Stimulated activated naive B cell treated with anti-CD40 and anti-IgM and Interleukin-4, amounts not matched to agents 10 μg/mL and 1 μg/mL and 100 μg/mL, for 72 hours (primary cell): ENCODE results near the gene RAMP3.

ENCODE experiments used
- ATAC-seq, 2 donors: fragments of 150-1000 bp; cut with Tn5 transposase; replicated peaks; 2 replicates each; pipeline ENCODE4 v1.10.0; 2021; ENCODE audit warnings: moderate library complexity in 1 of 2
- DNase-seq: peaks from one replicate; pipeline ENCODE4 v3.0.0; 2021
- H3K27ac Mint-ChIP-seq: one replicate; pipeline ENCODE4 v1.8.0; 2022; ENCODE audit warnings: mild to moderate bottlenecking, mixed read lengths
- H3K27me3 Mint-ChIP-seq, 2 donors: one replicate each; pipeline ENCODE4 v1.8.0; 2022; ENCODE audit warnings: mixed read lengths in 2 of 2
- H3K36me3 Mint-ChIP-seq, 2 donors: one replicate each; pipeline ENCODE4 v1.8.0; 2022; ENCODE audit warnings: mixed read lengths in 2 of 2, mild to moderate bottlenecking in 1 of 2
- H3K4me1 Mint-ChIP-seq, 2 donors: one replicate each; pipeline ENCODE4 v1.8.0; 2022; ENCODE audit warnings: mixed read lengths in 2 of 2, mild to moderate bottlenecking in 1 of 2
- H3K4me3 Mint-ChIP-seq, 2 donors: one replicate each; pipeline ENCODE4 v1.8.0; 2022; ENCODE audit warnings: mild to moderate bottlenecking in 2 of 2, mixed read lengths in 2 of 2, moderate library complexity in 1 of 2
- H3K9me3 Mint-ChIP-seq, 2 donors: one replicate each; pipeline ENCODE4 v1.8.0; 2022; ENCODE audit warnings: mixed read lengths in 2 of 2, mild to moderate bottlenecking in 1 of 2

The RAMP3 gene

DNA sequence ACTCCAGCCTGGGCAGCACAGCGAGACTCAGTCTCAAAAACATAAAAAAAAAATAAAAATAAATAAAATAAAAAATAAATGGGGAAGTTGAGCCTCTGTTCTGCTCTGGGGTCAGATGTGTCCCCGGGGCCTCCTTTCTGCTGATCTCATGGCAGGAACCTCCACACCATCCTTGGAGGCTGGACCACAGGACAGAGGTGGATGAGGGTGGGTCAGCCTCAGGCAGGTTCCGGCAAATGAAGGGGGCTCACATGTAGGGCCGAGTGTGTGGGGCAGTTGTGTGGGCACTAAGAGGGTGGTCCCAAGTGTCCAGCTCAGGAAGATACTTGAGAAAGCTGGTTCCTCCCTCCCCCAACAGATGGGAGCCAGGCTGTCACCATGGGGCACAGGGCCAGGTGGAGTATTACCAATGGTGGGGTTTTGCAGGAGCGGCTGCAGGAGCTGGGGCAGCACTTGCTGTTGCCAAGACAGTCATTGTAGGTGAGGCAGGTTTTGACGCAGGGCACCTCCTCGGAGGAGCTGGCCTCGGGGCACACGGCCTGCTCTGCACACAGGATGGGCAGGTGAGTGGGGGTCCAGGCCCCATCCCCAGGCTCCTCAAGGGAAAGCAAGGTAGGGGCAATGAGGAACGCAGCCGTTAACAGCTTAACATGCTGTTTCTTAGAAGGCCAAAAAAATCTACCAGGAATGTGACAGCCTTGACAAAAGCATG, 32.2 kb upstream of the RAMP3 start:
- Mint-ChIP-seq H3K36me3 (no peaks in the 10 kb centered on the region), H3K4me1 (peaks cover 9 to 15% of the 10 kb centered on the region in 2 donors), H3K27ac (peak overlapping the region; percentile 72), H3K27me3 (no peaks in the 10 kb centered on the region), H3K4me3 (no peak overlapping the region), H3K9me3 (no peaks in the 10 kb centered on the region)
- DNase-seq (no peak), ATAC-seq (no peak)

DNA sequence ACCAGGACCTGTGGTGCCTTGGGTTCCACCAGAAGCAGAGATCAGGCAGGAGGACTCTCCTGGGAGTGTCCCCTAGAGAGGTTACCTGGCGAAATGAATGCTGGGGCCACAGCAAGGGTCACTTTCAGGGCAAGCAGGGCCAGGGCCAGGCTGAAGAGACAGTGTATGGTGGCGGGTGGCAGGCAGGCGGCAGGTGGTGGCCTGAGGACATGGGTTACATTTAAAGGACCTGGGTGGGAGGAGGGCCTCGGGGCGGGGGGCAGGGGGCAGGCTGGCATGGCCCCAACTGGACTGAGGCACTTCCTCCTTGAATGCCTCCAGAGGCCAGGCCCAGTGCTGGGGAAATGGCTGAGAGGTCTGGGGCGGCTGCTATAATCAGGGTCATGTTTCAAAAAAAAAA, 31.4 kb upstream of the RAMP3 start:
- Mint-ChIP-seq H3K4me3 (no peak overlapping the region), H3K27ac (no peak overlapping the region), H3K9me3 (no peaks in the 10 kb centered on the region), H3K36me3 (no peaks in the 10 kb centered on the region), H3K27me3 (no peaks in the 10 kb centered on the region), H3K4me1 (peaks cover 9 to 15% of the 10 kb centered on the region in 2 donors)
- no peak for DNase-seq
- no peak for ATAC-seq

DNA sequence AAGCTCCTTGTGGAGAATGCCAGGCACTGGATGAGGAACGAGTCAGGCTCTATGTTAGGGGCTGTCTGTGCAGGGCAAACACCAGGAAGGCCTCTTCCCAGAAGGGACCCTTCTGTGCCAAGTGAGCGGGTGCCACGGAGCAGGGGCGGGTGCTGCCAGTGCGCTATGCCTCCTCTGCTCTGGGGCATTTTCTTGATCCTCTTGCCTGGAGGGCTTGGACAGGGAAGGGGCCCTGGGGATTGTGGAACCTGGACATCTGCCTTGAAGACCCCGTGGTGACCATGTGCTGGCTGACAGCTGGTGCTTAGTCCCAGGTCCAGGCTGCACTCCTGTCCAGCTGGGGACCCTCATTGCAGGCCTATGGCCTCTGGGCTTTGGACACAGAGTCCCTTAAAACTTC, 30.7 kb upstream of the RAMP3 start:
- ATAC-seq, result no peak
- Mint-ChIP-seq H3K4me1 (peaks cover 9 to 15% of the 10 kb centered on the region in 2 donors), H3K27ac (no peak overlapping the region), H3K9me3 (no peaks in the 10 kb centered on the region), H3K27me3 (peaks cover 0 to under 1% of the 10 kb centered on the region in 2 donors), H3K36me3 (no peaks in the 10 kb centered on the region), H3K4me3 (no peak overlapping the region)
- no peak for DNase-seq

DNA sequence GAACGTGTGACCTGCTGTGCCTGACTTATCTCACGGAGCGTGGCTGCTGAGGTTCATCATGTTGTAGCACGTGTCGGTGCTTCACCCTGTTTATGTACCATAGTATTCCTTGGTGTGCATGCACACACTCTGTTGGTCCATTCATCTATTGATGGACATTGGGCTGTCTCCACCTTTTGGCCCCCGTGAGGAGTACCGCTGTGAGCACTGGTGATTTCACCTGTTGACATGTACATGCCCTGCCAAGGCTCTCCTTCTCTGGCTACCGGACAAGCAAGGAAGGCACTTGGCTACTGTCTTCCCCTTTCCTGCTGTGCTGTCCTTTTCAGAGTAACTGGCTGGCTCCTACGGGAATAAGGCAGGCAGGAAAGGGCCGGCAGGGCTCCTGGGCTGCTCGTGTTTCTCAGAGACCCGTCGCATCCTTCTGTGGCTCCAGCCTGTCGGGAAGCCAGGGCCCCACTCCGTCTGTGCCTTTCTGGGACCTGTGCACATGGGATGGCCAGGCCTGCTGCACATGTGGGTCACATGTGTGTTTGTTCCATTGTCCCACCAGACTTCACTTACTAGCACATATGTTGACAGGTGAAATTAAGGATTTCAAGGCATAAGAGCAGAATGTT, 28.3 kb upstream of the RAMP3 start:
- H3K27me3 Mint-ChIP-seq, result peaks cover 4 to 10% of the 10 kb centered on the region in 2 donors
- no peak overlapping the region for H3K4me3 Mint-ChIP-seq
- peaks cover 2 to 5% of the 10 kb centered on the region in 2 donors for H3K4me1 Mint-ChIP-seq
- no peaks in the 10 kb centered on the region for H3K36me3 Mint-ChIP-seq
- no peaks in the 10 kb centered on the region for H3K9me3 Mint-ChIP-seq
- DNase-seq (no peak), ATAC-seq (no peak)
- H3K27ac Mint-ChIP-seq, result no peak overlapping the region

GRCh38 chr7:45129906-45130305, 27.7 kb upstream of the RAMP3 start:
- no peak for ATAC-seq

GRCh38 chr7:45130910-45131309, 26.7 kb upstream of the RAMP3 start:
- no peak overlapping the region for H3K4me3 Mint-ChIP-seq

More at GRCh38 chr7:45129906-45130305, 27.7 kb upstream of the RAMP3 start:
- no peaks in the 10 kb centered on the region for H3K36me3 Mint-ChIP-seq
- no peak overlapping the region for H3K27ac Mint-ChIP-seq
- H3K4me1 Mint-ChIP-seq, result peaks cover 2 to 5% of the 10 kb centered on the region in 2 donors
- DNase-seq, result no peak
- H3K27me3 Mint-ChIP-seq, result peaks cover 4 to 10% of the 10 kb centered on the region in 2 donors
- H3K9me3 Mint-ChIP-seq, result no peaks in the 10 kb centered on the region
- H3K4me3 Mint-ChIP-seq, result no peak overlapping the region

GRCh38 chr7:45131891-45132290, 25.7 kb upstream of the RAMP3 start:
- Mint-ChIP-seq H3K36me3 (no peaks in the 10 kb centered on the region), H3K27ac (no peak overlapping the region), H3K27me3 (peaks cover 4 to 10% of the 10 kb centered on the region in 2 donors), H3K9me3 (no peaks in the 10 kb centered on the region), H3K4me3 (no peak overlapping the region), H3K4me1 (peaks cover 5 to 9% of the 10 kb centered on the region in 2 donors)
- DNase-seq (no peak), ATAC-seq (no peak)

More at GRCh38 chr7:45130910-45131309, 26.7 kb upstream of the RAMP3 start:
- ATAC-seq (no peak), DNase-seq (no peak)
- H3K27ac Mint-ChIP-seq, result no peak overlapping the region
- peaks cover under 1 to 2% of the 10 kb centered on the region in 2 donors for H3K4me1 Mint-ChIP-seq
- H3K36me3 Mint-ChIP-seq, result no peaks in the 10 kb centered on the region
- H3K9me3 Mint-ChIP-seq, result no peaks in the 10 kb centered on the region
- peaks cover 4 to 10% of the 10 kb centered on the region in 2 donors for H3K27me3 Mint-ChIP-seq

DNA sequence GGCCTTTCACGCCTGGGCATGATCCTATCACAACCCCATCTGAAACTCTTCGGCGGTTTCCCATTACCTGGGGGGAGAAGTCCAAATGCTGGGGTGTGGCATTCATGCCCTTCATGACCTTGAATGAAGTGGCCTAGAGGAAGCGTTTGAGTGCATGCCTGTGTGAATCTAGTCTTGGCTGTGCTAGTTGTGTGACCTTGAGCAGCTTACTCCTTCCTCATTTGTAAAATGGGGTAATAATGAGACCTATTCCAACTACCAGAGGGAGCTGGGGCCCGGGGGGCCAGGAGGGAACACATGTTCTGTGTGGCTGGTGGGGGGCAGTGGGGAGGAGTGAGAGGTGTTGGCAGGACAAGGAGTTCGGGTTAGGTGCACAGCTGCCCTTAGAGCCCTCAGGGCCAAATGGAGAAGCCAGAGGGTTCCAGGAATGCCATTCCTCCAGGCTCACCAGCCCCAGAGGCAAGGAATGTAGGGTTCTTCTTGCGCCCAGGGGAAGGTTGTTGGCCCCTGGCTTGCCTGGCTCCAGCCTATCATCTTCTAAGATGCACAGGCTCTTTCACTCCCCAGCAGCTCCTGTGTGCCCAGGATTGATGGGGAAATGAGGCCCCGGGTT, 24.8 kb upstream of the RAMP3 start:
- H3K4me3 Mint-ChIP-seq, result no peak overlapping the region
- no peaks in the 10 kb centered on the region for H3K9me3 Mint-ChIP-seq
- peaks cover 5 to 9% of the 10 kb centered on the region in 2 donors for H3K4me1 Mint-ChIP-seq
- H3K27ac Mint-ChIP-seq, result peak overlapping the region; percentile 39
- peaks cover 4 to 10% of the 10 kb centered on the region in 2 donors for H3K27me3 Mint-ChIP-seq
- ATAC-seq, result no peak
- no peaks in the 10 kb centered on the region for H3K36me3 Mint-ChIP-seq
- no peak for DNase-seq

- Mint-ChIP-seq H3K27ac (no peak overlapping the region), H3K9me3 (no peaks in the 10 kb centered on the region)
Observed at GRCh38 chr7:45133352-45133751, 24.2 kb upstream of the RAMP3 start.

GRCh38 chr7:45133877-45134276, 23.7 kb upstream of the RAMP3 start:
- Mint-ChIP-seq H3K4me1 (peaks cover 5 to 13% of the 10 kb centered on the region in 2 donors), H3K4me3 (no peak overlapping the region), H3K27me3 (peaks cover 4 to 10% of the 10 kb centered on the region in 2 donors), H3K9me3 (no peaks in the 10 kb centered on the region), H3K36me3 (no peaks in the 10 kb centered on the region), H3K27ac (no peak overlapping the region)
- no peak for ATAC-seq
- no peak for DNase-seq

More at GRCh38 chr7:45133352-45133751, 24.2 kb upstream of the RAMP3 start:
- Mint-ChIP-seq H3K27me3 (peaks cover 4 to 10% of the 10 kb centered on the region in 2 donors), H3K4me3 (no peak overlapping the region), H3K4me1 (peaks cover 5 to 9% of the 10 kb centered on the region in 2 donors), H3K36me3 (no peaks in the 10 kb centered on the region)
- ATAC-seq (no peak), DNase-seq (no peak)

DNA sequence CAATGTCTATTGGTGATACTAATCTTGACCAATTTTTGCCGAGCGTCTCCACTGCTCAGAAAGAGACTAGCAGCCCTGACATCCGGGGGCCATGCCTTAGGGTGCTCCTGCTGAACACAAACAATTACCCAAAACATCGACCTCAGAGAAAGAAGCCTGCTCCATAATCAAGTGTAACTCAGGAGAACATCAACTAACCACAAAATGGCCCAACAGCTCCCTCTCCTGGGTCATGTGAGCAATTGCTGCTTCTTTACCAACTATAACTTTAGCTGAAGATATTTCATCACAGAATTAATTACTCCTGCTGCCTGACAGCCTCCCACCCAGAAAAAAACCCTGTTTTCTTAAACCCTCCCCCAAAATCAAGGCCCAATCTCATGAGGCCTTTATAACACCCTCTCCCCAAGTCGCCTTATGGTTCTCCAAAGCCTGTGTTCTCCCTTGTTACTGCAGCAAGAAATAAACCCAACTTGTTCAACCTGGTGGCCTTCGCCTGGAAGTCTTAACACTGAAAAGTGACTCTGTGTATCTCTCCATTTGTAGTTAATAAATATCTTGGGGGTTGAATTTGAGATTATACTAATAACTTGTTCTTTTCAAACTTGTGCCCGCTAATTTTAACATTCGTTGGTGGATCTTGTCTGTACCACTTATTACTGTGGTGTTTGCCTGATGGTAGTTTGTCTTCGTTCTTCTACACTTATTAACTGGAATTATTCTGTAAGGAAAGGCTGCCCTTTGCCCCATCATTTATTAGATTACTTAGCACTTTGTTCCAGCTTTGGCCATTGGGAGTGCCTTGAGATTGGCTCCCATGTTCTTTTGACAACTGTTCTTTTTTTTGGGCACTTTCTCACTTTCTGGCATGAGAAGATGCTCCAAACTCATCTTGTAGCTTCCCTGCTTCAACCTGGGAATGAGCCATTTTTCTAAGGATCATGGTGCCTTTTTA, 21.2 kb upstream of the RAMP3 start:
- Mint-ChIP-seq H3K4me1 (peaks cover 16 to 34% of the 10 kb centered on the region in 2 donors), H3K27me3 (peaks cover 4 to 10% of the 10 kb centered on the region in 2 donors), H3K36me3 (peaks cover 0 to 4% of the 10 kb centered on the region in 2 donors), H3K4me3 (peak overlapping the region in 1 of 2 donors; percentile 18), H3K27ac (no peak overlapping the region), H3K9me3 (peaks cover 0 to 2% of the 10 kb centered on the region in 2 donors)
- peak; percentile 35 for DNase-seq
- ATAC-seq, result peak; percentile 74 to 84

GRCh38 chr7:45138433-45139267, 18.9 kb upstream of the RAMP3 start:
- DNase-seq, result no peak
- Mint-ChIP-seq H3K9me3 (peaks cover 0 to 2% of the 10 kb centered on the region in 2 donors), H3K4me1 (peaks cover 16 to 34% of the 10 kb centered on the region in 2 donors), H3K4me3 (no peak overlapping the region), H3K27ac (no peak overlapping the region), H3K27me3 (peaks cover 0 to 2% of the 10 kb centered on the region in 2 donors), H3K36me3 (peaks cover 0 to 4% of the 10 kb centered on the region in 2 donors)
- no peak for ATAC-seq

GRCh38 chr7:45140827-45141226, 16.8 kb upstream of the RAMP3 start:
- H3K9me3 Mint-ChIP-seq, result peaks cover 0 to 2% of the 10 kb centered on the region in 2 donors
- H3K27ac Mint-ChIP-seq, result no peak overlapping the region
- H3K27me3 Mint-ChIP-seq, result peaks cover 10 to 23% of the 10 kb centered on the region in 2 donors
- ATAC-seq (peak; percentile 78 to 90), DNase-seq (no peak)
- peaks cover 0 to 4% of the 10 kb centered on the region in 2 donors for H3K36me3 Mint-ChIP-seq
- H3K4me1 Mint-ChIP-seq, result peaks cover 16 to 32% of the 10 kb centered on the region in 2 donors
- peak overlapping the region in 1 of 2 donors; percentile 19 for H3K4me3 Mint-ChIP-seq
